ENCODE results near the gene ELOVL5.
"Not testable (repeated sequence)": the region's sequence is repeated elsewhere in the genome, so short reads cannot be mapped to it uniquely, and the experiment has no call there.

Gene ELOVL5

GRCh38 chr6:53348371-53349208, at the start of gene ELOVL5:
ELOVL5 (minus strand) TSS chr6:53348950; CDS start chr6:53295699, 53,251 bp downstream.
- peak; percentile 88 for DNase-seq (ENCODE audit: low spot score)

- no peak for DNase-seq (ENCODE audit: low spot score)
Observed at GRCh38 chr6:53397283-53397682, 48.5 kb upstream of the ELOVL5 start.

GRCh38 chr6:53395986-53396385, 47.2 kb upstream of the ELOVL5 start:
- DNase-seq (ENCODE audit: low spot score), result no peak

- DNase-seq (ENCODE audit: low spot score), result no peak
Observed at GRCh38 chr6:53394704-53395103, 46.0 kb upstream of the ELOVL5 start.

GRCh38 chr6:53391170-53391569, 42.4 kb upstream of the ELOVL5 start:
- no peak for DNase-seq (ENCODE audit: low spot score)

GRCh38 chr6:53390010-53390409, 41.3 kb upstream of the ELOVL5 start:
- DNase-seq (ENCODE audit: low spot score), result no peak

- not testable (repeated sequence) for DNase-seq (ENCODE audit: low spot score)
Observed at GRCh38 chr6:53388615-53389014, 39.9 kb upstream of the ELOVL5 start.

GRCh38 chr6:53382421-53382820, 33.7 kb upstream of the ELOVL5 start:
- DNase-seq (ENCODE audit: low spot score), result no peak

- DNase-seq (ENCODE audit: low spot score), result no peak
Observed at GRCh38 chr6:53378208-53378607, 29.5 kb upstream of the ELOVL5 start.

GRCh38 chr6:53377793-53378192, 29.0 kb upstream of the ELOVL5 start:
- DNase-seq (ENCODE audit: low spot score), result no peak

GRCh38 chr6:53377289-53377688, 28.5 kb upstream of the ELOVL5 start:
- DNase-seq (ENCODE audit: low spot score), result no peak

- DNase-seq (ENCODE audit: low spot score), result no peak
Observed at GRCh38 chr6:53376661-53377226, 28.0 kb upstream of the ELOVL5 start.

GRCh38 chr6:53375847-53376246, 27.1 kb upstream of the ELOVL5 start:
- no peak for DNase-seq (ENCODE audit: low spot score)

- no peak for DNase-seq (ENCODE audit: low spot score)
Observed at GRCh38 chr6:53373638-53374037, 24.9 kb upstream of the ELOVL5 start.

- no peak for DNase-seq (ENCODE audit: low spot score)
Observed at GRCh38 chr6:53369876-53370515, 21.2 kb upstream of the ELOVL5 start.

GRCh38 chr6:53369051-53369450, 20.3 kb upstream of the ELOVL5 start:
- DNase-seq (ENCODE audit: low spot score), result no peak

GRCh38 chr6:53366128-53366641, 17.4 kb upstream of the ELOVL5 start:
- no peak for DNase-seq (ENCODE audit: low spot score)

GRCh38 chr6:53363341-53364079, 14.8 kb upstream of the ELOVL5 start:
- DNase-seq (ENCODE audit: low spot score), result no peak

- DNase-seq (ENCODE audit: low spot score), result no peak
Observed at GRCh38 chr6:53361549-53362031, 12.8 kb upstream of the ELOVL5 start.

- DNase-seq (ENCODE audit: low spot score), result no peak
Observed at GRCh38 chr6:53360093-53360912, 11.6 kb upstream of the ELOVL5 start.

GRCh38 chr6:53359843-53360092, 11.0 kb upstream of the ELOVL5 start:
- no peak for DNase-seq (ENCODE audit: low spot score)

Data from hematopoietic multipotent progenitor cell treated with erythropoietin and hydrocortisone succinate and interleukin-3 and kit ligand, for 15 days (in vitro differentiated cells).